ENCODE measurements around the gene ADCY5.

Gene ADCY5

DNA sequence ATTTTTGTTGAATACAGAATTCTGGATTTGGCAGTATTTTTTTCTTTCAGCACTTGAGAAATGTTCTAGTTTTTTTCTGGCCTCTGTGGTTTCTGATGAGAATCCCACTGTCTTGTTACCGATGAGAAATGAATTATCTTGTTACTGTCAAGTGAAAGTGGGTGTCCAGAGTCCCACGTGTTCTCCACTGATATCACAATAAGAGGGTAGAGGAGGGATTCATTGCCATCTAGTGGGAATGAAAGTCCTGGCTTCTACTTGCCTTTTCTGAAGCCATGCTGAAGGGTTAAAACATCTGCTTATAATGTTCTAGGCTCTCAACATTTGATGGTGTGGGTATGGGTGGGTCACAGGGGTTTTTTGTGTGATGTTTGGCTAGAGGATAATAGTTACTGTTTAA lies 181.1 kb downstream of the ADCY5 start:
- TF ChIP-seq, protein P1, sequence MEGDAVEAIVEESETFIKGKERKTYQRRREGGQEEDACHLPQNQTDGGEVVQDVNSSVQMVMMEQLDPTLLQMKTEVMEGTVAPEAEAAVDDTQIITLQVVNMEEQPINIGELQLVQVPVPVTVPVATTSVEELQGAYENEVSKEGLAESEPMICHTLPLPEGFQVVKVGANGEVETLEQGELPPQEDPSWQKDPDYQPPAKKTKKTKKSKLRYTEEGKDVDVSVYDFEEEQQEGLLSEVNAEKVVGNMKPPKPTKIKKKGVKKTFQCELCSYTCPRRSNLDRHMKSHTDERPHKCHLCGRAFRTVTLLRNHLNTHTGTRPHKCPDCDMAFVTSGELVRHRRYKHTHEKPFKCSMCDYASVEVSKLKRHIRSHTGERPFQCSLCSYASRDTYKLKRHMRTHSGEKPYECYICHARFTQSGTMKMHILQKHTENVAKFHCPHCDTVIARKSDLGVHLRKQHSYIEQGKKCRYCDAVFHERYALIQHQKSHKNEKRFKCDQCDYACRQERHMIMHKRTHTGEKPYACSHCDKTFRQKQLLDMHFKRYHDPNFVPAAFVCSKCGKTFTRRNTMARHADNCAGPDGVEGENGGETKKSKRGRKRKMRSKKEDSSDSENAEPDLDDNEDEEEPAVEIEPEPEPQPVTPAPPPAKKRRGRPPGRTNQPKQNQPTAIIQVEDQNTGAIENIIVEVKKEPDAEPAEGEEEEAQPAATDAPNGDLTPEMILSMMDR (IDR thresholded peaks at IDR 0.05; ENCODE audit: borderline replicate concordance, insufficient read depth, low read depth, low read length): no peak
- H3K4me3 ChIP-seq (ENCODE audit: low read depth, low read length): no peak overlapping the region

DNA sequence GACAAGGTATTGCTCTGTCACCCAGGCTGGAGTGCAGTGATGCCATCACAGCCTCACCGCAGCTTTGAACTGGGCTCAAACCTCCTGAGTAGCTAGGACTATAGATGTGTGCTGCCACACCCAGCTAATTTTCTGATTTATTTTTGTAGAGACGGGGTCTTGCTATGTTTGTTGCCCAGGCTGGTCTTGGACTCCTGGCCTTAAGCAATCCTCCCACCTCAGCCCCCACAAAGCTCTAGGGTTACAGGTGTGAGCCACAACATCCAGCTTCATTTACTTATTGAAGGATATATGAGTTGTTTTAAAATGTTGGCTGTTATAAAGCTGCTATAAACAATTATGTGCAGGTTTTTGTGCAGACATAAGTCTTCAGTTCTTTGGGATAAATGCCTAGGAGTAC lies 184.9 kb downstream of the ADCY5 start:
- no peak overlapping the region for H3K4me3 ChIP-seq (ENCODE audit: low read depth, low read length)
- TF ChIP-seq, protein P1 (IDR thresholded peaks at IDR 0.05; ENCODE audit: borderline replicate concordance, insufficient read depth, low read depth, low read length): no peak

DNA sequence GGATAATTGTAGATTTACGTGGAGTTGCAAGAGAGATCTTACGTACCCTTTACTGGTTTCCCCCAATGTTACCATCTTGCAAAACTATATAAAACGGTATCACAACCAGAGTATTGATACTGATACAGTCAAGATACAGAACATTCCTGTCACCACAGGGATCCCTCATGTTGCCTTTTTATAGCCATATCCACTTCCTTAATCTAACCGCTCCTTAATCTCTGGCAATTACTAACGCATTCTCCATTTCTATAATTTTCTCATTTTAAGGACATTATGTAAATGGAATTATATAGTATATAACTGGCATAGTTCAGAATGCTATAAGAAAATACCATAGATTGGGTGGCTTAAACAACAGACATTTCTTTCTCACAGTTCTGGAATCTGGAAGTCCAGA lies 186.0 kb downstream of the ADCY5 start:
- H3K4me3 ChIP-seq (ENCODE audit: low read depth, low read length): no peak overlapping the region
- TF ChIP-seq, protein P1 (IDR thresholded peaks at IDR 0.05; ENCODE audit: borderline replicate concordance, insufficient read depth, low read depth, low read length): no peak

DNA sequence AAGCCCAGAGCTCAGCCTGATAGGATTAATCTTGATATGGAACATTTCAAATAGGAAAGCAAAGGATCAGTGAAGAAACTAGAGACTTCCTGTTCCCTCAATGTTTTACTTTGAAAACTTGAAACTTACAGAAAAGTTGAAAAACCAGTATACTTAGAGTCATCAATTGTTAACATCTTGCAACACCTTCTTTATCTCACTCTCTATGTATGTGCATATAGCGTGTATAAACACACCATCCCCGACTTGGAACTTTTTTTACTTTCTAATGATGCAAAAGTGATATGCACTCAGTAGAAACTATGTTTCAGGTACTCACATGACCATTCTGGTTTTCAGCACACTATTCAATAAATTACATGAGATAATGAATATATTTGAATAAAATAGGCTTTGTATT lies 186.7 kb downstream of the ADCY5 start:
- H3K4me3 ChIP-seq (ENCODE audit: low read depth, low read length): no peak overlapping the region
- TF ChIP-seq, protein P1 (IDR thresholded peaks at IDR 0.05; ENCODE audit: borderline replicate concordance, insufficient read depth, low read depth, low read length): no peak

DNA sequence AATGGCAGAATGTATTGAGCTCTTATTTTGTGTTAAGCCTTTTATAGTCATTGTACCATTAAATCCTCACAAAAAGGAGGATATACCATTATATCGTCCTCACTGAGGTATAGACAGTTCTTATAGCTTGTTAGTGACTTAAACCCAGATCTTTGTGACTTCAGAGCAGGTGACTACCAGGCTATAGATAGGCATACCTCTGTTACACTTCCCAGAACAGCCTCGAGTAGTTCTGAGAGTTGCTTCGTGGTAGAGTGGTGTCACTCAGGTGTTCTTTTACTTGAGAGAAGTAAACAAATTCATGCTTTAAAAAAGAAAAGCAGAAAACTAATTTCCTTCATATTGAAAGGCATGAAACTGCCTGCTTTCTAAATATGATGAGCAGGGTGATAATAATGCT lies 187.2 kb downstream of the ADCY5 start:
- TF ChIP-seq, protein P1 (IDR thresholded peaks at IDR 0.05; ENCODE audit: borderline replicate concordance, insufficient read depth, low read depth, low read length): no peak
- no peak overlapping the region for H3K4me3 ChIP-seq (ENCODE audit: low read depth, low read length)

DNA sequence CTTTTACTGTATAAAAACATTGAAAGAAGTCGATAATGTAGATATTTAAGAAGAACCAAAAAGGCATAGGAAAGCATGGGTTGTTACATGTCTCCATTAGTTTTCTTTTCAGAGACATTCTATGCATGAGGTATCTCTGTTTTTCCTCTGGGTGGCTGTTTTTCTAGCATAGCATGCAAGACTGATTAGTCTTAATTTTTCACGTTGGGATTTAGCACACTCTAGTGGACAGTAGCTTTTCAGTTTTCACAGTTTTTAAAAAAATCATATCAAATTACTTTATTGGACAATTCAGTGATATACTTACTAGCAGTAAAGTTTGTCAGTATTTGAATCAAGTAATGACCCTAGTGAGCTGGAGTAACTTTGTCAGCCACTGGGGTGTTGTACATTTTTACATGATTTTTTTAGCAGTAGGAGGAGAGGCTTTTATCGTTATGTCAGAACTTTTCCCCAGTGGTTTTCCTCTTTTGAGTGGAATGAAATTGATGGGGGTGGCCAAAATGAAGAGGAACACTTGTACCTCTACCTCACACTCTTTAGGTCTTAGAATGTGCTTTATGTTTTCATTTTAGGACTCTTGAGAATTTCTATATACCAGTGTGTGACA lies 190.0 kb downstream of the ADCY5 start:
- TF ChIP-seq, protein P1 (IDR thresholded peaks at IDR 0.05; ENCODE audit: borderline replicate concordance, insufficient read depth, low read depth, low read length): no peak
- H3K4me3 ChIP-seq (ENCODE audit: low read depth, low read length): no peak overlapping the region

DNA sequence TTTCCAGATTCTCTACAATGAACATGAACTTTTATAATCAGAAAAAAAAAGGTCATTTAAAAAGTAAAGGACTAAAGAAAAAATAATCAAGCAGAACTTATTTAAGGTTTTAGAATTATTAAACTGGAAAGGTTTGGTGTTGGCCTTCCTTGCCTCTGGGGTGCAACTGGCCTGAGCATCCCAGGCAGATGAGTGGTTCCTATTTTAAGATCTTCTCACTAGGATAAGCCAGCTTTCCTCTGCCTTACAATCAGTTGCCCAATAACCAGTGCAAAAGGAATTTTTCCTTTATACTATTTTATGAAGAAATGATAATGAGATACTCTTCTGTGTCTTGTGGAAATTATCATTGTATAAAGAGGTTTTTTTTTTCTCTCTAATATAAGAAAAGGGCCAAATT lies 190.5 kb downstream of the ADCY5 start:
- TF ChIP-seq, protein P1 (IDR thresholded peaks at IDR 0.05; ENCODE audit: borderline replicate concordance, insufficient read depth, low read depth, low read length): no peak
- no peak overlapping the region for H3K4me3 ChIP-seq (ENCODE audit: low read depth, low read length)
